Activated CD8-positive, alpha-beta T cell treated with anti-CD3 and anti-CD28 coated beads for 36 hours (primary cell): ENCODE measurements around the gene OLA1. TPM values are rescaled to one million over a fixed set of nuclear protein-coding genes. Genes with fewer than 3 reads are reported as not detected.

Source experiments
- ATAC-seq: fragments of 200-7000 bp; cut with Tn5 transposase; one replicate; pipeline ENCODE4 v1.10.0; 2021; ENCODE audit warnings: mild to moderate bottlenecking, moderate library complexity
- CTCF ChIA-PET: fragments of 350-600 bp; sonication (Branson Sonifier 250); formaldehyde crosslinking; loops from one replicate; lab custom pipeline; 2021; ENCODE audit warnings: antibody characterized with exemption; lab: Charles Lee
- POLR2A ChIA-PET: fragments of 350-600 bp; sonication (Branson Sonifier 250); formaldehyde crosslinking; loops from one replicate; lab custom pipeline; 2021; ENCODE audit warnings: antibody characterized with exemption; lab: Charles Lee
- DNase-seq: peaks from one replicate; pipeline ENCODE4 v3.0.0-alpha.2; 2020
- H3K27ac Mint-ChIP-seq: one replicate; pipeline ENCODE4 v1.8.0; 2021; ENCODE audit warnings: mild to moderate bottlenecking, mixed read lengths
- H3K27me3 Mint-ChIP-seq: one replicate; pipeline ENCODE4 v1.8.0; 2021; ENCODE audit warnings: mixed read lengths
- H3K36me3 Mint-ChIP-seq: one replicate; pipeline ENCODE4 v1.8.0; 2021; ENCODE audit warnings: low read depth, mixed read lengths
- H3K4me1 Mint-ChIP-seq: one replicate; pipeline ENCODE4 v1.8.0; 2021; ENCODE audit warnings: low read depth, mixed read lengths
- H3K4me3 Mint-ChIP-seq: one replicate; pipeline ENCODE4 v1.8.0; 2021; ENCODE audit warnings: mild to moderate bottlenecking, moderate library complexity, mixed read lengths
- H3K9me3 Mint-ChIP-seq: one replicate; pipeline ENCODE4 v1.8.0; 2021; ENCODE audit warnings: mixed read lengths
- CTCF ChIP-seq: fragments of 200-600 bp; IDR thresholded peaks from one replicate; pipeline ENCODE4 v1.8.0; 2022; ENCODE audit warnings: antibody characterized with exemption, mild to moderate bottlenecking
- intact Hi-C: fragments of 100-400 bp; cut with micrococcal nuclease; formaldehyde crosslinking; loops from one replicate; pipeline ENCODE4 v1.10.0; 2022
- total RNA-seq, 2 experiments: library from RNA; stranded (reverse); gene quantifications; one replicate each; pipeline ENCODE4 v1.2.3, GENCODE V29; 2021

Gene OLA1
- total RNA-seq, 2 experiments from 2014 or later: 128 to 137 TPM

- Mint-ChIP-seq H3K4me1 (peaks cover 4% of the 10 kb centered on the region), H3K27me3 (no peaks in the 10 kb centered on the region), H3K9me3 (no peaks in the 10 kb centered on the region), H3K27ac (no peak overlapping the region), H3K36me3 (peaks cover 25% of the 10 kb centered on the region), H3K4me3 (no peak overlapping the region)
- ATAC-seq (no peak), DNase-seq (no peak)
- no peak for TF ChIP-seq CTCF
- intact Hi-C loops: no loop called here
- ChIA-PET CTCF (interaction anchor here (0.6 kb wide), 1 partner anchor 121 kb away, joined by 3 read pairs; no protein-coding TSS in a partner anchor), POLR2A (no interaction called here)
These were observed 63.8 kb downstream of the OLA1 start for GRCh38 chr2:174184504-174184903.

DNA sequence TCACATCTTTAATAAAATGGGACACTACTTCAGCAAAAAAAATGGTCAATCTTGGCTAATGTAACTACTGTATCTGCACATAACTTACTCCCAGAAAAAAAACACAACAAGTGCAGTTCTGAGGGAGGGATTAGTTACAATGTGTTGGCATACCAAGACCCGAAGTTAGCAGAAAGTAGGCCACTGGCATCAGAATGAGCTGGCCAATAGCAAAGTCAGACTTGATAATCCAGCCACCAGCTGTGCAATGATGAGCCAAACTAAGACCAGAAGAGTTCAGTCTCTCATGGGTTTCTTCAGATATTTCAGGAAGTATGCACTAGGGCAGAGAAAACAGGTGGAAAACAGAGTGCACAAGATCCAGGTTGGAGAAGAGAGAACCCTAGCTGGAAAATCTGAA, 65.3 kb downstream of the OLA1 start:
- H3K27me3 Mint-ChIP-seq: no peaks in the 10 kb centered on the region
- DNase-seq: no peak
- no peaks in the 10 kb centered on the region for H3K9me3 Mint-ChIP-seq
- no peak for ATAC-seq
- intact Hi-C loops: no loop called here
- H3K4me3 Mint-ChIP-seq: no peak overlapping the region
- TF ChIP-seq CTCF: no peak
- CTCF ChIA-PET: interaction anchor here (1.0 kb wide), 1 partner anchor 158 kb away, joined by 4 read pairs; no protein-coding TSS in a partner anchor
- no peaks in the 10 kb centered on the region for H3K4me1 Mint-ChIP-seq
- H3K27ac Mint-ChIP-seq: no peak overlapping the region
- H3K36me3 Mint-ChIP-seq: peaks cover 27% of the 10 kb centered on the region
- POLR2A ChIA-PET: no interaction called here

DNA sequence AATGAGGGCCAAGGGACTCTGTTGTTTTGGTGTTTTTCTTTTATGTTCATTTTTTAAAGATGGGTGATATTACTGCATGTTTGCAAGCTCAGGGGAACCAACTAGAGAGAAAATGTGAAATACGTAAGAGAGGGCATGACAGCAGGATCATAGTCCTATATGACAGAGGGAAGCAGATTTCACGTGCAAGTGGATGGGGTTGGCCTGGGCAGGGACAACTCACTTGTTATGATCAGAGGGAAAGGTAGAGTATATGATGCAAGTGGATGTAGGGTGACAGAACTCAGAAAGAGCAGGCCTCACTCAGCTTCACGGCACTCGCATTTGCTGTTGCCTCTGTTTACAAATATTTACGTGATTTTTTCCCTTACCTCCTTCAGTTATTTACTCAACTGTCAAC, 67.0 kb downstream of the OLA1 start:
- peak overlapping the region; percentile 16 for H3K27ac Mint-ChIP-seq
- peaks cover 5% of the 10 kb centered on the region for H3K4me1 Mint-ChIP-seq
- ChIA-PET CTCF (interaction anchor here (0.6 kb wide), 1 partner anchor 911 kb away, joined by 3 read pairs; no protein-coding TSS in a partner anchor), POLR2A (interaction anchor here (0.6 kb wide), 1 partner anchor 36 kb away, joined by 3 read pairs; no protein-coding TSS in a partner anchor)
- peaks cover 4% of the 10 kb centered on the region for H3K9me3 Mint-ChIP-seq
- intact Hi-C loops: no loop called here
- ATAC-seq (no peak), DNase-seq (no peak)
- H3K4me3 Mint-ChIP-seq: no peak overlapping the region
- TF ChIP-seq CTCF: no peak
- no peaks in the 10 kb centered on the region for H3K27me3 Mint-ChIP-seq
- H3K36me3 Mint-ChIP-seq: peaks cover 26% of the 10 kb centered on the region

GRCh38 chr2:174180726-174181236, 67.6 kb downstream of the OLA1 start:
- DNase-seq (no peak), ATAC-seq (no peak)
- Mint-ChIP-seq H3K36me3 (peaks cover 27% of the 10 kb centered on the region), H3K4me1 (peaks cover 5% of the 10 kb centered on the region), H3K27me3 (no peaks in the 10 kb centered on the region), H3K9me3 (peaks cover 6% of the 10 kb centered on the region), H3K4me3 (no peak overlapping the region), H3K27ac (no peak overlapping the region)
- intact Hi-C loops: no loop called here
- ChIA-PET CTCF (no interaction called here), POLR2A (interaction anchor here (0.6 kb wide), 1 partner anchor 35 kb away, joined by 3 read pairs; no protein-coding TSS in a partner anchor)
- no peak for TF ChIP-seq CTCF

DNA sequence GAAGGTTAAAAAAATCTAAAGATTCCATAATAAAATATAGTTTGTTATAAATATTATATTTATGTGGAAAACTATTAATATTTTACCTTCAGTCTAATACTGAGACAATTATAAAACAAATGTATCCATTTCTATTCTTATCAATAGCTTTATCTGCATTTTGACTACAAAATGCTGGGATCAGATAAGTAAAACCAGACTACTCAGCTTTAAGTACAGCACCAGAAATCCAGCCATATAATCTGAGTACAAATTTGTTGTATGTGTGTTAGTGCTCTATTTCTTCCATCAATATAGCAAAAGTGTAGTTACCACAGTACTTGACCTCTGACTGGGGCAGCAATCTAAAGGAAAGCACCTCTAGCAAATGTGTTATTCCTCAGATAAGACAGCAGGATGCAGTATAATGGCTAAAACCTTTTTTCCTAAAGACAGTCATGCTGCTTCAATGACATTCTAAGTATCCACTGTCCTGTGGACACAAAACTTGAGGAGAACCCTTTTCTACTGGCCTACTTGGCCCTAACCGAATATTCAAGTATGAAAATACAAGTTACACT, 68.1 kb downstream of the OLA1 start:
- intact Hi-C loops: no loop called here
- no peak for TF ChIP-seq CTCF
- POLR2A ChIA-PET: no interaction called here
- no peak for DNase-seq
- peaks cover 29% of the 10 kb centered on the region for H3K36me3 Mint-ChIP-seq
- peaks cover 6% of the 10 kb centered on the region for H3K9me3 Mint-ChIP-seq
- H3K4me3 Mint-ChIP-seq: no peak overlapping the region
- no peaks in the 10 kb centered on the region for H3K27me3 Mint-ChIP-seq
- no peak for ATAC-seq
- peaks cover 5% of the 10 kb centered on the region for H3K4me1 Mint-ChIP-seq
- H3K27ac Mint-ChIP-seq: no peak overlapping the region
- CTCF ChIA-PET: interaction anchor here (0.8 kb wide), 2 partner anchors 22 to 150 kb away, joined by 3 to 4 read pairs; no protein-coding TSS in a partner anchor
